PC-3 (cell line): Measurements from ENCODE around the gene RABGAP1L. TPM values are rescaled to one million over a fixed set of nuclear protein-coding genes. Genes with fewer than 3 reads are reported as not detected.
"Not testable (repeated sequence)": the region's sequence is repeated elsewhere in the genome, so short reads cannot be mapped to it uniquely, and the experiment has no call there.

Source experiments
- ATAC-seq: fragments of 200-7000 bp; cut with Tn5 transposase; 2 replicates; pipeline ENCODE4 v1.9.1; 2020; ENCODE audit warnings: mild to moderate bottlenecking, moderate library complexity
- BruUV-seq: library from RNA; stranded (reverse); fragments of 400-500 nt; replicated peaks from 2 replicates; lab custom pipeline; 2021; lab: Mats Ljungman, UMichigan
- CTCF ChIA-PET: fragments of 300-600 bp; sonication (Branson Sonifier 250); formaldehyde crosslinking; loops from one replicate; lab custom pipeline; 2022; ENCODE audit warnings: antibody characterized with exemption; lab: Charles Lee
- POLR2A ChIA-PET: fragments of 300-600 bp; sonication (Branson Sonifier 250); formaldehyde crosslinking; loops from one replicate; lab custom pipeline; 2022; ENCODE audit warnings: antibody characterized with exemption; ENCODE audit not compliant: unreplicated experiment; lab: Charles Lee
- DNase-seq: peaks from one replicate; pipeline ENCODE4 v3.0.0-alpha.2; 2015
- H2AFZ ChIP-seq: fragments of 300-600 bp; sonication (generic); 2 replicates; pipeline ENCODE4 v1.6.0; 2016; ENCODE audit warnings: antibody characterized with exemption, low read length
- H3F3A ChIP-seq: fragments of 300-600 bp; sonication (generic); one replicate; pipeline ENCODE4 v1.6.0; 2017; ENCODE audit warnings: antibody characterized with exemption, low read length, control low read depth, mild to moderate bottlenecking; ENCODE audit not compliant: unreplicated experiment
- H3K27ac ChIP-seq: fragments of 300-600 bp; sonication (generic); 2 replicates; pipeline ENCODE4 v1.5.1; 2016; ENCODE audit warnings: mild to moderate bottlenecking, low read length
- H3K27me3 ChIP-seq: fragments of 300-600 bp; sonication (generic); 2 replicates; pipeline ENCODE4 v1.6.1; 2016; ENCODE audit warnings: low read length, mixed read lengths
- H3K36me3 ChIP-seq: fragments of 300-600 bp; sonication (generic); 2 replicates; pipeline ENCODE4 v1.6.1; 2016; ENCODE audit warnings: low read depth, mixed run types, low read length, mixed read lengths
- H3K4me1 ChIP-seq: fragments of 300-600 bp; sonication (generic); 2 replicates; pipeline ENCODE4 v1.5.1; 2016; ENCODE audit warnings: low read length; ENCODE audit not compliant: insufficient read depth
- H3K4me2 ChIP-seq: fragments of 300-600 bp; sonication (generic); 2 replicates; pipeline ENCODE4 v1.6.0; 2016; ENCODE audit warnings: low read length
- H3K4me3 ChIP-seq: fragments of 300-600 bp; sonication (generic); 2 replicates; pipeline ENCODE4 v1.5.1; 2016; ENCODE audit warnings: mild to moderate bottlenecking, low read length, mixed read lengths
- H3K79me2 ChIP-seq: fragments of 300-600 bp; sonication (generic); 2 replicates; pipeline ENCODE4 v1.6.1; 2017; ENCODE audit warnings: low read length, mixed read lengths
- H3K9ac ChIP-seq: fragments of 300-600 bp; sonication (generic); 2 replicates; pipeline ENCODE4 v1.6.0; 2016; ENCODE audit warnings: mild to moderate bottlenecking, low read length
- H3K9me2 ChIP-seq: fragments of 300-600 bp; sonication (generic); replicated peaks from 2 replicates; pipeline ENCODE4 v1.6.1; 2016; ENCODE audit warnings: mixed run types, low read length, mixed read lengths
- H3K9me3 ChIP-seq: fragments of 300-600 bp; sonication (generic); 2 replicates; pipeline ENCODE4 v1.6.1; 2016; ENCODE audit warnings: low read length, mixed read lengths
- H4K20me1 ChIP-seq: fragments of 300-600 bp; sonication (generic); 2 replicates; pipeline ENCODE4 v1.6.1; 2016; ENCODE audit warnings: low read length, mixed read lengths
- CTCF ChIP-seq: fragments of 300-600 bp; sonication (generic); conservative IDR thresholded peaks from 2 replicates; pipeline ENCODE4 v1.5.1; 2017; ENCODE audit warnings: antibody characterized with exemption, low read depth, mild to moderate bottlenecking, low read length
- EZH2 ChIP-seq: fragments of 300-600 bp; sonication (generic); IDR thresholded peaks from one replicate; pipeline ENCODE4 v1.6.1; 2017; ENCODE audit warnings: antibody characterized with exemption, mild to moderate bottlenecking, low read length; ENCODE audit not compliant: unreplicated experiment
- EZH2phosphoT487 ChIP-seq: fragments of 300-600 bp; sonication (generic); IDR thresholded peaks from 2 replicates; pipeline ENCODE4 v1.6.1; 2018; ENCODE audit warnings: mild to moderate bottlenecking, antibody characterized with exemption, low read length, borderline replicate concordance
- intact Hi-C: fragments of 100-400 bp; cut with micrococcal nuclease; formaldehyde crosslinking; loops from 2 replicates; pipeline ENCODE4 v1.9.0; 2023
- total RNA-seq: library from RNA; depleted of rRNA; stranded (reverse); fragments of >200 nt; gene quantifications from 2 replicates; pipeline ENCODE4 v1.2.3, GENCODE V29; 2014

Gene RABGAP1L
- total RNA-seq, 1 experiment from 2014 or later, result 24.4 TPM

GRCh38 chr1:174315239-174315638 lies 155.9 kb downstream of the RABGAP1L start:
- 0 out of 2 replicates have a peak, but pooled peaks cover 4% of the 10 kb centered on the region for H3K9me3 ChIP-seq
- H3K36me3 ChIP-seq, result no peaks in the 10 kb centered on the region; the same call in 1 of the 2 replicates
- H3K9ac ChIP-seq, result no peak overlapping the region
- H3K4me3 ChIP-seq, result no peak overlapping the region
- intact Hi-C loops, result no loop called here
- H4K20me1 ChIP-seq, result no peaks in the 10 kb centered on the region
- H2AFZ ChIP-seq, result no peak overlapping the region
- CTCF ChIA-PET, result no interaction called here
- ATAC-seq (no peak), DNase-seq (no peak)
- no peak overlapping the region for H3K4me2 ChIP-seq
- H3K4me1 ChIP-seq, result no peaks in the 10 kb centered on the region
- no peaks in the 10 kb centered on the region for H3K27me3 ChIP-seq
- no peaks in the 10 kb centered on the region for H3K9me2 ChIP-seq
- no peaks in the 10 kb centered on the region for H3K79me2 ChIP-seq
- H3K27ac ChIP-seq, result no peak overlapping the region
- POLR2A ChIA-PET, result no interaction called here
- TF ChIP-seq EZH2phosphoT487 (no peak), EZH2 (no peak), CTCF (no peak)
- BruUV-seq, result no TSS peak
- H3F3A ChIP-seq, result no peaks in the 10 kb centered on the region

- H2AFZ ChIP-seq, H3K79me2 ChIP-seq, POLR2A ChIA-PET, intact Hi-C loops, H3K9ac ChIP-seq, H3F3A ChIP-seq, H3K4me1 ChIP-seq, H3K9me3 ChIP-seq, BruUV-seq, H3K27me3 ChIP-seq, H3K9me2 ChIP-seq, DNase-seq, H3K4me3 ChIP-seq, H3K36me3 ChIP-seq, CTCF ChIA-PET, H4K20me1 ChIP-seq, H3K27ac ChIP-seq, ATAC-seq, H3K4me2 ChIP-seq: not testable (repeated sequence)
Measured at GRCh38 chr1:174320897-174321296, 161.6 kb downstream of the RABGAP1L start.

GRCh38 chr1:174322202-174322862 lies 163.0 kb downstream of the RABGAP1L start:
- no peak for TF ChIP-seq EZH2
- no peak for ATAC-seq

GRCh38 chr1:174324493-174324892 lies 165.2 kb downstream of the RABGAP1L start:
- no peaks in the 10 kb centered on the region for H3K9me2 ChIP-seq
- no peaks in the 10 kb centered on the region for H3K27me3 ChIP-seq
- peaks cover 6% of the 10 kb centered on the region; the same call in 1 of the 2 replicates for H3K36me3 ChIP-seq
- H3K27ac ChIP-seq, result no peak overlapping the region
- ATAC-seq (no peak), DNase-seq (no peak)
- no peaks in the 10 kb centered on the region for H3K4me1 ChIP-seq
- no peak overlapping the region for H3K9ac ChIP-seq
- no peaks in the 10 kb centered on the region for H4K20me1 ChIP-seq
- no peaks in the 10 kb centered on the region for H3K79me2 ChIP-seq
- no peak overlapping the region for H2AFZ ChIP-seq
- H3K4me2 ChIP-seq, result no peak overlapping the region
- TF ChIP-seq EZH2phosphoT487 (no peak), EZH2 (no peak), CTCF (no peak)
- H3K9me3 ChIP-seq, result no peaks in the 10 kb centered on the region
- POLR2A ChIA-PET, result no interaction called here
- no peak overlapping the region for H3K4me3 ChIP-seq
- intact Hi-C loops, result no loop called here
- no TSS peak for BruUV-seq
- no peaks in the 10 kb centered on the region for H3F3A ChIP-seq
- CTCF ChIA-PET, result no interaction called here

More at GRCh38 chr1:174322202-174322862, 163.0 kb downstream of the RABGAP1L start:
- H3K9ac ChIP-seq, result no peak overlapping the region
- no peaks in the 10 kb centered on the region for H3K4me1 ChIP-seq
- no TSS peak for BruUV-seq
- no peak overlapping the region for H3K4me2 ChIP-seq
- H4K20me1 ChIP-seq, result no peaks in the 10 kb centered on the region
- no peak overlapping the region for H3K27ac ChIP-seq
- H3K27me3 ChIP-seq, result no peaks in the 10 kb centered on the region
- no peaks in the 10 kb centered on the region for H3K9me2 ChIP-seq
- no peaks in the 10 kb centered on the region for H3K9me3 ChIP-seq
- H3K36me3 ChIP-seq, result peaks cover 6% of the 10 kb centered on the region; the same call in 1 of the 2 replicates
- POLR2A ChIA-PET, result no interaction called here
- H3K4me3 ChIP-seq, result no peak overlapping the region
- no peak overlapping the region for H2AFZ ChIP-seq
- intact Hi-C loops, result no loop called here
- H3F3A ChIP-seq, result no peaks in the 10 kb centered on the region
- no peak for DNase-seq
- CTCF ChIA-PET, result no interaction called here
- H3K79me2 ChIP-seq, result no peaks in the 10 kb centered on the region
